MM.1S (cell line): ENCODE measurements around the gene ARHGAP31.

Experiments
- CTCF ChIP-seq: fragments of 300-600 bp; sonication (generic); IDR thresholded peaks from 2 replicates; pipeline ENCODE4 v1.5.1; 2016; ENCODE audit warnings: antibody characterized with exemption, low read length, mixed read lengths
- EZH2phosphoT487 ChIP-seq: fragments of 300-600 bp; sonication (generic); IDR thresholded peaks from 2 replicates; pipeline ENCODE4 v1.6.1; 2018; ENCODE audit warnings: antibody characterized with exemption, low read length

- TF ChIP-seq CTCF (no peak), EZH2phosphoT487 (no peak)
Observed at GRCh38 chr3:119468041-119468440, 173.9 kb downstream of the ARHGAP31 start.
